ENCODE results near the gene BUB1.

Gene BUB1

DNA sequence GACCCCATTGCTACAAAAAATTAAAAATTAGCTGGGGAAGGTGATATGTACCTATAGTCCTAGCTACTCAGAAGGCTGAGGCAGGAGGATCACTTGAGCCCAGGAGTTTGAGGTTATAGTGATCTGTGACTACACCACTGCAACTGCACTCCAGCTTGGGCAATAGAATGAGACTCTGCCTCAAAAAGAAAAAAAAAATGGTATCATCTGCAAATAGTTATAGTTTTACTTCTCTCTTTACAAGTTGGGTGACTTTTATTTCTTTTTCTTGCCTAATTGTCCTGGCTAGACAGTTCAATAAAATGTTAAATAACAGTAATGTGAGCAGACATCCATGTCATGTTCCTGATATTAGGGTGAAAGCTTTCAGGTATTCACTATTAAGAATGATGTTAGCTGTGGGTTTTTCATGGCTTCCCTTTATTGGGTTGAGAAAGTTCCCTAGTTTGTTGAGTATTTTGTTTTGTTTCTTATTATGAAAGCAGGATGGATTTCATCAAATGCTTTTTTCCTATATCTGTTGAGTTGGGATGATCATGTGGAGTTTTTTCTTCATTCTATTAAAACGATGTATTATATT, 29.6 kb upstream of the BUB1 start:
- TF ChIP-seq EGR1 (IDR thresholded peaks at IDR 0.05) (no peak), CEBPB (IDR thresholded peaks at IDR 0.05) (no peak), MAX (IDR thresholded peaks at IDR 0.05) (no peak), NFIC (IDR thresholded peaks at IDR 0.05) (no peak)

- no peak for TF ChIP-seq TAF1 (IDR thresholded peaks at IDR 0.05; ENCODE audit: low read depth)
- TF ChIP-seq TEAD4 (IDR thresholded peaks at IDR 0.05) = no peak
- TF ChIP-seq CREB1 (IDR thresholded peaks at IDR 0.05; ENCODE audit: low read depth) = no peak
These were observed 24.9 kb upstream of the BUB1 start for GRCh38 chr2:110702514-110703380.

DNA sequence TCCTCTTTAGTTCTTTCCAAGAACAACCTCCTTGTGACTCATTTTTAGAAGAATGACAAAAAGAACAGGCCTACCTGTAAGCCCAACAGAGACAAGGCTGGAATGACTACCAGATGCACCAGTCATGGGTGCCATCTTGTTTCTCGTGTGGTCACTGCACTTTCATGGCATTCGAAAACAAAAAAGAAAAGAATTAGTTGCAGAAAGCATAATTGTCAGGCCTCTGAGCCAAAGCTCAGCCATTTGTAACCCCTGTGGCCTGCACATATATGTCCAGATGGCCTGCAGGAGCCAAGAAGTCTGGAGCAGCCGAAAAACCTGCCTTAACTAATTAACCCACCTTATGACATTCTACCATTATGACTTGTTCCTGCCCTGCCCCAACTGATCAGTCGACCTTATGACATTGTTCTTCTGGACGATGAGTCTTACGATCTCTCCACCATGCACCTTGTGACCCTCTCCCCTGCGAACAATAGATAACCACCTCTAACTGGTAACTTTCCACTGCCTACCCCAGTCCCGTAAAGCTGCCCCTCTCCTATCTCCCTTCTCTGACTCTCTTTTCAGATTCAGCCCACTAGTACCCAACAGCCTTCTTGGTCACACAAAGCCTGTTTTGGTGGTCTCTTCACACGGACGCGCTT, 13.9 kb upstream of the BUB1 start:
- TF ChIP-seq TEAD4 (IDR thresholded peaks at IDR 0.05) = no peak
- no peak for TF ChIP-seq TCF12 (IDR thresholded peaks at IDR 0.05; ENCODE audit: low read depth)
- TF ChIP-seq EGR1 (IDR thresholded peaks at IDR 0.05) = no peak
- TF ChIP-seq CREB1 (IDR thresholded peaks at IDR 0.05; ENCODE audit: low read depth) = no peak
- no peak for TF ChIP-seq REST (IDR thresholded peaks at IDR 0.05; ENCODE audit: low read depth)
- no peak for TF ChIP-seq MAX (IDR thresholded peaks at IDR 0.05)
- no peak for TF ChIP-seq RAD21 (IDR thresholded peaks at IDR 0.05; ENCODE audit: low read depth)

DNA sequence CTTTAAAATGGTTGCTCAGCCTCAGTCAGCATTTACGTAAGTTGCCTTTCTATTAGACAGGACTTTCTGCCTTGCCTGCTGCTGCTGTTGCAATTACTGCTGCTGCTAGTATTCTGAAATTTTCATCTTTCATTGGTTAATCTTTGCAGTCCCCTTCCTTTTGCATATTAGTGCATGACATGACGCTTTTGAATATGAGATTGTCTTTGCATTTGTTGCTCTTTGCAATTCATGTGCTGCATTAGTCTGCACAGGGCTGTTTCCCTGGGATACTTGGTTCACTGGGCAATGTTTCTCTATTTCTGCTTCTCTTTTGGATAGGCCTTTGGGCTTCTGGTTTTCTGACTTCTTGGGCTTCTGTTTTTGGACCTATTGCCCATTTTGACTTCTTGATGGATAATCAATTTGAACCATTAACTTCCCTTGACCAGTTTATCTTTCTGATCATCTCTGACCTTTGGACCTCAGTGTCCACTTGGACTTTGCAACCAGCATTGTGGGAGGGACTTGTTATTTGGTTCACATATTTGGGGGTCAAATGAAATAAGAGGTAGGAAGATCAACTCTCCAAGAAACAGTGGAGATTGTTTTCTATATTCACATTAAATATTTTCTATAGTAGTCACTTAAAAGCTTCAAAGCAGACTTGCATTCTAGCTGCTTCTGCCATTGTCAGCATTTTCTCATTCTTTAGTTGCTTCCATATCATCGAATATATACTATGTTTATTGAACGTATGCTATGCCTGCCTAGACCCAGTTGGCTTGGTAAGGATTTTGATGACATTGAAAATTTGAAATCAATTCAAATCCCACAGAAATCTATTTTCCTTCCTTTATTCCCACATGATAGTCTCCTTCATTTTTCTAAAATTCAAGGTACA, 12.5 kb upstream of the BUB1 start:
- TF ChIP-seq TCF12 (IDR thresholded peaks at IDR 0.05; ENCODE audit: low read depth) = no peak

DNA sequence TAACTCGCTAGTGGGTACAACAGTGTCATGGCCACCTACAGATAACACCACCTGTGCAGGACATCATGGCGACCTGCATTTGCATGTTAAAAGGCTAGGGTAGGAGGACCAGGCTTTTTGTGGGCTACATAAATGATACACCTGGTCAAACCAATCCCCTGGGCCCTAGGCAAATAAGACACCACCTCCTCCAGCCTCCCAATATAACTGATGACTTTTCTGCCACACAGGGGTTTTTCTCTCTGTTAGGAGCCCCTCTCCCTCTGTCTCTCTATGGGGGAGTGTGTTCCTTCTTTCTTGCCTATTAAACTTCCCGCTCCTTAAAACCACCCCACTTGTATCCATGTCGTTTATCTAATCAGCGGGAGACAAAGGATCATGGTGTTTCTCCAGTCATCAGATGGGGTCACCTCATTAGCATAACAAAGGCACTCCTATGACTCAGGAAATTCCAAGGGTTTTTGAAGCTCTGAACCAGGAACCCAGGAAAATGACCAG, 10.8 kb upstream of the BUB1 start:
- no peak for TF ChIP-seq RAD21 (IDR thresholded peaks at IDR 0.05; ENCODE audit: low read depth)
- TF ChIP-seq REST (IDR thresholded peaks at IDR 0.05; ENCODE audit: low read depth) = no peak
- no peak for TF ChIP-seq EP300 (IDR thresholded peaks at IDR 0.05; ENCODE audit: borderline replicate concordance)
- no peak for TF ChIP-seq TAF1 (IDR thresholded peaks at IDR 0.05; ENCODE audit: low read depth)

- TF ChIP-seq MAX (IDR thresholded peaks at IDR 0.05) = no peak
- TF ChIP-seq TEAD4 (IDR thresholded peaks at IDR 0.05) = no peak
- no peak for TF ChIP-seq EGR1 (IDR thresholded peaks at IDR 0.05)
- TF ChIP-seq FOXM1 (IDR thresholded peaks at IDR 0.05; ENCODE audit: borderline replicate concordance, low read depth) = no peak
- TF ChIP-seq TAF1 (IDR thresholded peaks at IDR 0.05; ENCODE audit: low read depth) = no peak
- TF ChIP-seq REST (IDR thresholded peaks at IDR 0.05; ENCODE audit: low read depth) = no peak
- no peak for TF ChIP-seq TCF12 (IDR thresholded peaks at IDR 0.05; ENCODE audit: low read depth)
- TF ChIP-seq CREB1 (IDR thresholded peaks at IDR 0.05; ENCODE audit: low read depth) = no peak
These were observed 5.0 kb upstream of the BUB1 start for GRCh38 chr2:110682872-110683271.
